CD4-positive, alpha-beta T cell (primary cell): Measurements from ENCODE around the gene RGS1. TPM values are rescaled to one million over a fixed set of nuclear protein-coding genes. Genes with fewer than 3 reads are reported as not detected.

Experiments used
- ATAC-seq: fragments of 200-7000 bp; cut with Tn5 transposase; one replicate; pipeline ENCODE4 v1.10.0; 2022; ENCODE audit warnings: mild to moderate bottlenecking; ENCODE audit not compliant: poor library complexity
- CTCF ChIA-PET: fragments of 350-600 bp; sonication (Branson Sonifier 250); formaldehyde crosslinking; loops from one replicate; lab custom pipeline; 2021; ENCODE audit warnings: antibody characterized with exemption, inconsistent platforms; lab: Charles Lee
- POLR2A ChIA-PET: fragments of 350-600 bp; sonication (Branson Sonifier 250); formaldehyde crosslinking; loops from one replicate; lab custom pipeline; 2021; ENCODE audit warnings: antibody characterized with exemption, inconsistent platforms; lab: Charles Lee
- DNase-seq, 14 experiments: peaks; one replicate each; pipeline ENCODE4 v3.0.0-alpha.2; 2013 to 2020; ENCODE audit warnings: mixed read lengths in 2 of 14
- H3K27ac ChIP-seq, 2 donors: one replicate each; pipeline versions ENCODE4 v1.5.1 to v1.7.0; 2013; ENCODE audit warnings: low read length in 2 of 2, low read depth in 1 of 2, mild to moderate bottlenecking in 1 of 2
- H3K27me3 ChIP-seq, 2 experiments: 1 replicate in 1 of 2; 2 replicates in 1 of 2; pipeline versions ENCODE4 v1.6.1 to v1.7.0; 2013; ENCODE audit warnings: low read length in 2 of 2, control low read depth in 1 of 2, mild to moderate bottlenecking in 1 of 2, moderate library complexity in 1 of 2; ENCODE audit not compliant: insufficient read depth in 2 of 2, control insufficient read depth in 1 of 2
- H3K36me3 ChIP-seq: one replicate; pipeline ENCODE4 v1.6.1; 2013; ENCODE audit warnings: low read length, control low read depth; ENCODE audit not compliant: insufficient read depth
- H3K4me1 ChIP-seq: one replicate; pipeline ENCODE4 v1.6.1; 2013; ENCODE audit warnings: low read length, control low read depth; ENCODE audit not compliant: insufficient read depth
- H3K4me3 ChIP-seq: one replicate; pipeline ENCODE4 v1.5.1; 2013; ENCODE audit warnings: mild to moderate bottlenecking, low read length, moderate library complexity
- H3K9me3 ChIP-seq, 2 experiments: 1 replicate in 1 of 2; 2 replicates in 1 of 2; pipeline versions ENCODE4 v1.6.1 to v1.7.0; 2013; ENCODE audit warnings: low read length in 2 of 2, mild to moderate bottlenecking in 2 of 2, control low read depth in 1 of 2, moderate library complexity in 1 of 2; ENCODE audit not compliant: control insufficient read depth in 1 of 2, insufficient read depth in 1 of 2
- H3K27ac Mint-ChIP-seq: one replicate; pipeline ENCODE4 v1.8.0; 2020; ENCODE audit warnings: mixed read lengths
- H3K27me3 Mint-ChIP-seq: one replicate; pipeline ENCODE4 v1.8.0; 2021; ENCODE audit warnings: mixed read lengths
- H3K36me3 Mint-ChIP-seq: one replicate; pipeline ENCODE4 v1.8.0; 2021; ENCODE audit warnings: low read depth, mixed read lengths
- H3K4me1 Mint-ChIP-seq: one replicate; pipeline ENCODE4 v1.8.0; 2021; ENCODE audit warnings: low read depth, mixed read lengths
- H3K4me3 Mint-ChIP-seq: one replicate; pipeline ENCODE4 v1.8.0; 2020; ENCODE audit warnings: mild to moderate bottlenecking, mixed read lengths
- H3K9me3 Mint-ChIP-seq: one replicate; pipeline ENCODE4 v1.8.0; 2020; ENCODE audit warnings: mixed read lengths
- CTCF ChIP-seq: fragments of 200-600 bp; IDR thresholded peaks from one replicate; pipeline ENCODE4 v1.8.0; 2022; ENCODE audit warnings: antibody characterized with exemption, mild to moderate bottlenecking
- intact Hi-C, 2 experiments: fragments of 100-400 bp; cut with DNase I in 1 of 2; cut with micrococcal nuclease in 1 of 2; formaldehyde crosslinking; loops; one replicate each; pipeline versions ENCODE4 v1.15.1 to v1.9.0; 2023 to 2025; cut with DNase I, micrococcal nuclease
- total RNA-seq, 174 experiments: library from RNA in 2 of 174; stranded (reverse) in 2 of 174; gene quantifications; one replicate each; pipeline ENCODE4 v1.2.3 and lab custom pipeline; 2021 to 2026

The RGS1 gene
- total RNA-seq, 2 experiments from 2014 or later: 428 to 429 TPM

- DNase-seq: no peak
- Mint-ChIP-seq H3K27me3 (no peaks in the 10 kb centered on the region), H3K4me1 (peaks cover 65% of the 10 kb centered on the region), H3K27ac (peak overlapping the region; percentile 93), H3K4me3 (peak overlapping the region; percentile 83), H3K36me3 (peaks cover 35% of the 10 kb centered on the region), H3K9me3 (no peaks in the 10 kb centered on the region)
- Histone ChIP-seq H3K9me3 (no peaks in the 10 kb centered on the region), H3K4me1 (peaks cover 4% of the 10 kb centered on the region), H3K27ac (no peak overlapping the region), H3K36me3 (no peaks in the 10 kb centered on the region), H3K4me3 (peak overlapping the region; percentile 46), H3K27me3 (no peaks in the 10 kb centered on the region)
- ChIA-PET CTCF (interaction anchor here (0.7 to 4.4 kb wide), 3 partner anchors 33 to 104 kb away, joined by 3 to 25 read pairs (median 3); no protein-coding TSS in a partner anchor), POLR2A (interaction anchor here (1.0 to 1.4 kb wide), 3 partner anchors 25 to 63 kb away, joined by 4 to 5 read pairs (median 4); no protein-coding TSS in a partner anchor)
- intact Hi-C loops: loop anchor here in 1 of 2 experiments (2.0 to 5.0 kb wide), 2 partner anchors 230 to 544 kb away; partner anchors contain the start of genes CDC73 and RGS2
- no peak for TF ChIP-seq CTCF
- ATAC-seq: no peak
Measured at GRCh38 chr1:192578144-192578909, 2.8 kb downstream of the RGS1 start.

DNA sequence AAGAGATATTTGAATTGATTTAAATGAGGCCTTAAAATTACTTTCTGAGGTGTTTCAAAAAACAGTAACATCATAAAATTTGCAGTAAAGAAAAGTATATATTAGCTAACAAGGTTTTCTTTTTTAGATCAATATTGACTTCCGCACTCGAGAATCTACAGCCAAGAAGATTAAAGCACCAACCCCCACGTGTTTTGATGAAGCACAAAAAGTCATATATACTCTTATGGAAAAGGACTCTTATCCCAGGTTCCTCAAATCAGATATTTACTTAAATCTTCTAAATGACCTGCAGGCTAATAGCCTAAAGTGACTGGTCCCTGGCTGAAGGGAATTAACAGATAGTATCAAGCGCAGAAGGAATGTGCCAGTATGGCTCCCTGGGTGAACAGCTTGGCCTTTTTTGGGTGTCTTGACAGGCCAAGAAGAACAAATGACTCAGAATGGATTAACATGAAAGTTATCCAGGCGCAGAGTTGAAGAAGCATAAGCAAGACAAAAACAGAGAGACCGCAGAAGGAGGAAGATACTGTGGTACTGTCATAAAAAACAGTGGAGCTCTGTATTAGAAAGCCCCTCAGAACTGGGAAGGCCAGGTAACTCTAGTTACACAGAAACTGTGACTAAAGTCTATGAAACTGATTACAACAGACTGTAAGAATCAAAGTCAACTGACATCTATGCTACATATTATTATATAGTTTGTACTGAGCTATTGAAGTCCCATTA, 3.6 kb downstream of the RGS1 start:
- no peaks in the 10 kb centered on the region for H3K36me3 ChIP-seq
- Mint-ChIP-seq H3K9me3 (no peaks in the 10 kb centered on the region), H3K4me1 (peaks cover 57% of the 10 kb centered on the region), H3K27me3 (no peaks in the 10 kb centered on the region), H3K27ac (peak overlapping the region; percentile 93), H3K4me3 (peak overlapping the region; percentile 83), H3K36me3 (peaks cover 35% of the 10 kb centered on the region)
- TF ChIP-seq CTCF: no peak
- no peaks in the 10 kb centered on the region for H3K27me3 ChIP-seq
- ChIA-PET CTCF (interaction anchor here (0.7 to 4.4 kb wide), 7 partner anchors 34 to 440 kb away, joined by 3 to 25 read pairs (median 3); no protein-coding TSS in a partner anchor), POLR2A (interaction anchor here (1.1 to 1.4 kb wide), 4 partner anchors 25 to 63 kb away, joined by 4 read pairs; no protein-coding TSS in a partner anchor)
- intact Hi-C loops: loop anchor here in 1 of 2 experiments (2.0 to 5.0 kb wide), 2 partner anchors 230 to 543 kb away; partner anchors contain the start of genes CDC73 and RGS2
- peak overlapping the region; percentile 46 for H3K4me3 ChIP-seq
- ATAC-seq: peak; percentile 30
- peak in 5 of 14 experiments; percentile 7 to 56 (median 35) for DNase-seq
- H3K9me3 ChIP-seq: no peaks in the 10 kb centered on the region
- peaks cover 4% of the 10 kb centered on the region for H3K4me1 ChIP-seq
- H3K27ac ChIP-seq: no peak overlapping the region

DNA sequence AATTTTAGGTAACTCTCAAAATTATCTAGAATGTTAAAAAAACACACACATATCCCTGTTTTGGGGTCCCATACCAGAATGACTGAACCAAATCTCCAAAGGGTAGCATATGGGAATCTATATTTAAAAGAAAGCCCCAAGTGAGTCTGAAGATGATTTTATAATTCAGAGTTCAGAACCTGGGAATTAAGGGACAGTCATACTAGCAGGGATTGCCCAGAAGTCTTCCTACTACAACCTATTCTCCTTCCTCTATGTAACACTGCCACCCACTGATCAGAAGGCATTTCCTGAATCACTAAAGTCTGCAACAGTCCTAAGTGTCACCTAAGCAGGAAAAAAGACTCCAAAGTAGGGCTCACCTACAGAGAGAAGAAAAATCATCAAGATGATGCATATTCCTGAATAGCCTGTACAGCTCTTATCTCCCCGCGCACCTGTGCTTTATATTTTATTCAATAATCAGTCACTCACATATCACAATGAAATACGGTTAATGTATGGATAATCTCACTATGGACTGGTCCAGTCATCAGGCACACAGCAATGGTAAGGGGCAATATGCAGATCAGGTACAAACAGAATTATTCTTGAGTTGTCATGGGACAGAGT, 4.9 kb downstream of the RGS1 start:
- Histone ChIP-seq H3K27ac (no peak overlapping the region), H3K4me3 (no peak overlapping the region), H3K9me3 (no peaks in the 10 kb centered on the region), H3K36me3 (no peaks in the 10 kb centered on the region), H3K27me3 (no peaks in the 10 kb centered on the region), H3K4me1 (peaks cover 4% of the 10 kb centered on the region)
- ChIA-PET CTCF (interaction anchor here (0.8 to 4.4 kb wide), 4 partner anchors 64 to 439 kb away, joined by 3 to 25 read pairs (median 4); no protein-coding TSS in a partner anchor), POLR2A (interaction anchor here (1.2 kb wide), 1 partner anchor 64 kb away, joined by 4 read pairs; no protein-coding TSS in a partner anchor)
- Mint-ChIP-seq H3K27me3 (no peaks in the 10 kb centered on the region), H3K27ac (peak overlapping the region; percentile 48), H3K36me3 (peaks cover 32% of the 10 kb centered on the region), H3K4me1 (peaks cover 46% of the 10 kb centered on the region), H3K4me3 (no peak overlapping the region), H3K9me3 (no peaks in the 10 kb centered on the region)
- peak; percentile 30 for ATAC-seq
- TF ChIP-seq CTCF: peak; percentile 65
- DNase-seq: peak in 4 of 14 experiments; percentile 36 to 72 (median 60)
- intact Hi-C loops: loop anchor here (1.0 to 10.0 kb wide), 3 partner anchors 103 to 224 kb away; partner anchors contain the start of gene RGS2 (in 1 of the 2)
